ENCODE results near the gene ODF4.
"Not testable (repeated sequence)": the region's sequence is repeated elsewhere in the genome, so short reads cannot be mapped to it uniquely, and the experiment has no call there.

Gene ODF4

GRCh38 chr17:8366231-8366630, 26.6 kb downstream of the ODF4 start:
- TF ChIP-seq CTCF (IDR thresholded peaks at IDR 0.05), result no peak
- TF ChIP-seq ZFX (IDR thresholded peaks at IDR 0.05; ENCODE audit: borderline replicate concordance), result no peak
- no peak overlapping the region for H3K27ac ChIP-seq

GRCh38 chr17:8368193-8368592, 28.6 kb downstream of the ODF4 start:
- no peak overlapping the region for H3K27ac ChIP-seq
- TF ChIP-seq CTCF (IDR thresholded peaks at IDR 0.05) (no peak), ZFX (IDR thresholded peaks at IDR 0.05; ENCODE audit: borderline replicate concordance) (no peak)

GRCh38 chr17:8369944-8370343, 30.3 kb downstream of the ODF4 start:
- no peak overlapping the region for H3K27ac ChIP-seq
- no peak for TF ChIP-seq CTCF (IDR thresholded peaks at IDR 0.05)
- TF ChIP-seq ZFX (IDR thresholded peaks at IDR 0.05; ENCODE audit: borderline replicate concordance), result no peak

GRCh38 chr17:8371786-8372185, 32.1 kb downstream of the ODF4 start:
- TF ChIP-seq CTCF (IDR thresholded peaks at IDR 0.05) (no peak), ZFX (IDR thresholded peaks at IDR 0.05; ENCODE audit: borderline replicate concordance) (no peak)
- H3K27ac ChIP-seq, result no peak overlapping the region

DNA sequence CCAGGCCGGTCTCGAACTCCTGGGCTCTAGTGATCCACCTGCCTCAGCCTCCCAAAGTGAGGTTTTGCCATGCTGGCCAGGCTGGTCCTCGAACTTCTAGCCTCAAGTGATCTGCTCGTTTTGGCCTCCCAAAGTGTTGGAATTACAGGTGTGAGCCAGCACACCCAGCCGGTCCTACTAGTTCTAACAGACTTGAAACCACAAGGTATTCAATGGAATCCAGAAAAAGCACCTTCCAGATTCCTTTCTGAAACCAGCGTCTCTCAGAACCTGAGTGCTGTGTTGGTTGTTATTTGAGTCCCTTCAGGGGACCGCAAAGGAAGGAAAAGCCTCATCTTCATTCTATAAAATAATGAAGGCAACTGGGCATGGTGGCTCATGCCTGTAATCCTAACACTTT, 32.8 kb downstream of the ODF4 start:
- no peak overlapping the region for H3K27ac ChIP-seq
- no peak for TF ChIP-seq ZFX (IDR thresholded peaks at IDR 0.05; ENCODE audit: borderline replicate concordance)
- TF ChIP-seq CTCF (IDR thresholded peaks at IDR 0.05), result no peak

DNA sequence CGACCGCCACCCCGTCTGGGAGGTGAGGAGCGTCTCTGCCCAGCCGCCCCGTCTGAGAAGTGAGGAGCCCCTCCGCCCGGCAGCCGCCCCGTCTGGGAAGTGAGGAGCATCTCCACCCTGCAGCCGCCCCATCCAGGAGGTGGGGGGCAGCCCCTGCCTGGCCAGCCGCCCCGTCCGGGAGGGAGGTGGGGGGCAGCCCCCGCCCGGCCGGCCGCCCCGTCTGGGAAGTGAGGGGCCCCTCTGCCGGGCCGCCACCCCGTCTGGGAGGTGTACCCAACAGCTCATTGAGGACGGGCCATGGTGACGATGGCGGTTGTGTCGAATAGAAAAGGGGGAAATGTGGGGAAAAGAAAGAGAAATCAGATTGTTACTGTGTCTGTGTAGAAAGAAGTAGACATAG, 34.2 kb downstream of the ODF4 start:
- not testable (repeated sequence) for H3K27ac ChIP-seq

DNA sequence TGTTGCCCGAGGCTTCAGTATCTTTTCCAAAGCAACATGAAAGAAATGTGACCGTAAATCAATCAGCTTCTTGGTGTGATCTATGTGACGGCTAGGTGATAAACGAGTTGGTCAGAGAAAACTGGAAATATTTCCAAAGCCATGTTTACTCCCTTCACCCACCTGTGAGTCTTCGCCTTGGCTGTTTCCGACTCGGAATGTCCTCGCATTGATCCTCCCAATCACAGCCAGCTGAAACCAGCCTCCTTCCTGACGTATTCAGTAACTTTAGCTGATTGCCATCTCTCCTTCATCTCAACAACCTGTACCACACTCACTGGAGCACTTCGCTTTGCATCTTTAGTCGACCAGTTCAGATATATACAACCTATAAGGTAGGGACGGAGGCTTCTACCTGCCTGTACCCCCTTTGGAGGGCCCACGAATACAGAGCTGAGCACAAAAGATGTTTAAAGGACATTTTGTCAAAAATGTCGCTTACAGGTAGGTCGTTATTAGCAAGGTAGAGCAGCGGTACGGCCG, 36.2 kb downstream of the ODF4 start:
- TF ChIP-seq ZFX (IDR thresholded peaks at IDR 0.05; ENCODE audit: borderline replicate concordance), result no peak
- no peak for TF ChIP-seq CTCF (IDR thresholded peaks at IDR 0.05)
- H3K27ac ChIP-seq, result peak overlapping the region; percentile 92

All from 22Rv1 (cell line).